ENCODE measurements around the gene C8G.

The C8G gene

DNA sequence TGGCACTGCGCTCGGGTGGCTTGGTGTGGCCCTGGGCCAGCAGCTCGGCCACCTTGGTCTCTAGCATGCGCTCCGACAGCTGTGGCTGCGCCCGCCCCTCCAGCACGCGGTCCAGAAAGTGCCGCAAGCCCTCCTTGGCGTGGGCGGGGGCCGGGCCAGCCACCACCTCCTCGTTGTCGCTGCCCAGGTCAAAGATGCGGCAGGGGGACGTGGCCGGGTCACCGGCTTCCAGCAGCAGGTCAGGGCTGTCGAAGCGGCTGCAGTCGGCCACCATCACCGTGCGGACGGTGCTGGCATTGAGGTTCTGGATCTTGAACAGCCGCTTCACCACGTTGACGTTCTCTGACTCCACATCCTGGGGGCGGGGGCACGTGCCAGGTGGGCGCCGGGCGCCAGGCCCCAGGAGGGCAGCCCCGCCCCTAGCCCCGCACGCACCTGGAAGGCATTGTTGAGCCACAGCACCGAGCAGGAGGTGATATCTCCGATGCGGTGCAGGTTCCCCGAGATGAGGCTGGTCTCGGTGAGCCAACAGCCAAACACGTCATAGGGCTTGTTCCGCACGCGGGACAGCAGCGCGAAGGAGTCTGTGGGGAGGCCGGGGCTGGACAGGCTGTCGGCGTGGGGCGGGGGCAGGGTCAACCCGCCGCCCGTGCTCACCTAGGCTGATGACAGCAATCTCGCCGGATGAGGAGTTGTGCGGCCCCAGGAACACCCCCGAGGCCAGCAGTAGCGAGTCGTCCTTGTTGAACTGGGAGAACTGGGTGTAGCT, 2.7 kb upstream of the C8G start:
- no peak for DNase-seq

DNA sequence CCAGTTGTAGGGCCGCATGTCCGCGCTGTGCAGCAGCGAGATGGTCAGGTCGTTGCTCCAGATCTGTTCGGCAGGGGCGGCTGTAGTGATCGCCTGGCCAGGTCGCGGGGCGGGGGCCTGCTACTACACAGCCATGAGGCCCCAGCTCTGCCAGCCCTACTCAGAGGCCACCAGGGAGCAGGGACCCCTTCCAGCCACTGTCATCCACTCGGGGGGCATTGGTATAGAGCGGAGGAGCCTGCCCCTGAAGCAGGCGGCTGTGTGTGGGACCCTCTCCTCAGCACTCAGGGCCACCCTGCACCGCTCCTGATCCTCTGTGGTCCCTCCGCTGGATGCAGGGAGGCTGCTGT, 2.2 kb upstream of the C8G start:
- no peak for DNase-seq

DNA sequence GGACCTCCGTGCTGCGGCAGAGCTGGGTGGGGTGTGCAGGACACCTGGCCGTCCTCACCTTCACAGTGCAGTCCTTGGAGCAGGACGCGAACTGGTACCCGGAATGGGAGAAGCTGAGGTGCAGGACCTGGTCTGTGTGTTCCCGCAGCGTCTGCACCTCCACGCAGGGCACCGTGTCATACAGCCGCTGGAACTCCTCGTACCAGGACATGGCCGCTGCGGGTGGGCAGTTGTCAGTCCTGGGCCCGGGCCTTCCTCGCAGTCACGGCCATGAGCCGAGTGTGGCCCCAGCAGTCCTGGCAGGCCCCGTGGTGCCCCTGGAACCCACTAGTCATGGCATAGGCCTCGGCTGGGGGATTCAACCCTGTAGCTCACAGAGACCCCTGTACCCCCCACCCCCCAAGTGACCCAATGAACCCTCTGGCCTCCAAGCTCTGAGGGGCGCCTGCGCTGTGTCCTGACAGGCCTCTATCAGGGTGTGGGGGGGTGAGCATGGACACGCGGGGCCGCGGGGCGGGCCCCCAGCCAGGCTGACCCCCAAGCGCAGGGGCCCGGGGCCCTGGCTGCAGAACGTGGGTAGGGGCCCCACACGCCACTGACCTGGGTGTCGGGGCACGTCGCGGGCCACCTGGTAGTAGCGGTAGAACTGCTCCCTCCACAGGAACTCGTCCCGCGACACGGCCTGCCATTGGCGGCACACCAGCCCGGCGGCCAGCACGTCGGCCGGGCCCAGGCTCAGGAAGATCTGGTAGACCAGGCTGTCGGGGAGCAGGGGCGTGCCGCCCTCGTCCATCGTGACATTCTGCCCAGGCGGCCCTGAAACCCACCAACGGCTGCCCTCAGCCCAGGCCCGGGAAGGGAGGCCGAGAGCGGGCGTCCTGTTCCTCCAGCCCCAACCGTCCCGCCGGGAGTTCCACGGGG, 1.5 kb upstream of the C8G start:
- peak; percentile 20 for DNase-seq

DNA sequence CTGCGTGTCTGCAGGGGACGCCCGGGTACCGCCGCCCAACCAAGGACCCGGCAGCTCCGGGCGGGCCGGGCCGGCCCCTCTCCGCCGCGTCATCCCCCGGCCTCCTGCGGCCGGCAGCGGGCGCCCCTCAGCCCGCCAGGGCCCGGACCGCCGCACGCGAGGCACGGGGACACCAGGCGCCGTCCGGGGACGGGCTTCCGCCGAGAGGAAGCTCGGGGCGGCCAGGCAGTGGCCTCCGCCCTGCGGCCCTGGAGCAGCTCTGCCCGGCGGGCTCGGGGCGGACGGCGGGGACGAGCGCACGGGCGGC, 878 bp upstream of the C8G start:
- DNase-seq = no peak

DNA sequence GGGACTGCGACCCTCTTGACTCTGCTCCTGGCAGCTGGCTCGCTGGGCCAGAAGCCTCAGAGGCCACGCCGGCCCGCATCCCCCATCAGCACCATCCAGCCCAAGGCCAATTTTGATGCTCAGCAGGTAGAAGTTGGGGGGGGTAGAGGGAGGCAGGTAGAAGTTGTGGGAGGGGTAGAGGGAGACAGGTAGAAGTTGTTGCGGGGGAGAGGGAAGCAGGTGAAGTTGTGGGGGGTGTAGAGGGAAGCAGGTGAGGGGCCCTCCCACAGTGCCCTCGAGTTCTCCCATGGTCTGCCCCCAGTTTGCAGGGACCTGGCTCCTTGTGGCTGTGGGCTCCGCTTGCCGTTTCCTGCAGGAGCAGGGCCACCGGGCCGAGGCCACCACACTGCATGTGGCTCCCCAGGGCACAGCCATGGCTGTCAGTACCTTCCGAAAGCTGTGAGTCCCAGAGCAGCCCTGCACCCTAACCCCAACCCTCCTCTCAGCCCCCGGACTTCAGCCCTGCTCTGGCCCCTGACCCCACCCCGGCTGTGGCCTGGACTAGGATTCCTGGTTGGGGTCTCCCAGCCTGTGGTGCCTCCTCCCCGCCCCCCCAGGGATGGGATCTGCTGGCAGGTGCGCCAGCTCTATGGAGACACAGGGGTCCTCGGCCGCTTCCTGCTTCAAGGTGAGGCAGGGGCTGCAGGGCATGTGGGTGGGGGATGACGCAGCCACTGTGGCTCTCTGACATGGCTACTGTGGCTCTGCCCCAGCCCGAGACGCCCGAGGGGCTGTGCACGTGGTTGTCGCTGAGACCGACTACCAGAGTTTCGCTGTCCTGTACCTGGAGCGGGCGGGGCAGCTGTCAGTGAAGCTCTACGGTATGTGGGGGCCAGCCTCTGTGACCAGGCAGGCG, 537 bp downstream of the C8G start:
- no peak for DNase-seq

DNA sequence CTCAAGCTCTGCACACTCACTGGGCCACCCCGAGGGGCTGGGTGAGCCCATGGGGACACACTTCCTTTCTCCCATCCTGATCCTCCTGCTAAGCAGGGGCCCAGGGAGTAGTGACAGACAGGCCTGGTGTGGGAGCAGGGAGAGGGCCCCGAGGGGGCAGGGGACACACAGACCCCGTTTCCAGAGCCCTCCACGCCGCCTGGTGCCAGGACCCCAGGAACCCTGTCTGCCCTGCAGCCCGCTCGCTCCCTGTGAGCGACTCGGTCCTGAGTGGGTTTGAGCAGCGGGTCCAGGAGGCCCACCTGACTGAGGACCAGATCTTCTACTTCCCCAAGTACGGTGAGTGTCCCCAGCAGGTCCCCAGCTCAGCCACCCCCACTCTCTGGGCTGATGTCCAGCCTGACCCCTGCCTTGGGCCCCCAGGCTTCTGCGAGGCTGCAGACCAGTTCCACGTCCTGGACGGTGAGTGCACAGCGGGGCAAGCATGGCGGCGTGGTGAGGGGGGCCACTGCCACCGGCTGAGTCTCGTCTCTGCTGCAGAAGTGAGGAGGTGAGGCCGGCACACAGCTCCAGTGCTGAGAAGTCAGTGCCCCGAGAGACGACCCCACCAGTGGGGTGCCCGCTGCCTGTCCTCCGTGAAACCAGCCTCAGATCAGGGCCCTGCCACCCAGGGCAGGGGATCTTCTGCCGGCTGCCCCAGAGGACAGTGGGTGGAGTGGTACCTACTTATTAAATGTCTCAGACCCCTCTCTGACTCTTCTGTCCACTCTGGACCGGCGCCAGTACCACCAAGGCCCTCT, 1.4 kb downstream of the C8G start:
- no peak for DNase-seq

DNA sequence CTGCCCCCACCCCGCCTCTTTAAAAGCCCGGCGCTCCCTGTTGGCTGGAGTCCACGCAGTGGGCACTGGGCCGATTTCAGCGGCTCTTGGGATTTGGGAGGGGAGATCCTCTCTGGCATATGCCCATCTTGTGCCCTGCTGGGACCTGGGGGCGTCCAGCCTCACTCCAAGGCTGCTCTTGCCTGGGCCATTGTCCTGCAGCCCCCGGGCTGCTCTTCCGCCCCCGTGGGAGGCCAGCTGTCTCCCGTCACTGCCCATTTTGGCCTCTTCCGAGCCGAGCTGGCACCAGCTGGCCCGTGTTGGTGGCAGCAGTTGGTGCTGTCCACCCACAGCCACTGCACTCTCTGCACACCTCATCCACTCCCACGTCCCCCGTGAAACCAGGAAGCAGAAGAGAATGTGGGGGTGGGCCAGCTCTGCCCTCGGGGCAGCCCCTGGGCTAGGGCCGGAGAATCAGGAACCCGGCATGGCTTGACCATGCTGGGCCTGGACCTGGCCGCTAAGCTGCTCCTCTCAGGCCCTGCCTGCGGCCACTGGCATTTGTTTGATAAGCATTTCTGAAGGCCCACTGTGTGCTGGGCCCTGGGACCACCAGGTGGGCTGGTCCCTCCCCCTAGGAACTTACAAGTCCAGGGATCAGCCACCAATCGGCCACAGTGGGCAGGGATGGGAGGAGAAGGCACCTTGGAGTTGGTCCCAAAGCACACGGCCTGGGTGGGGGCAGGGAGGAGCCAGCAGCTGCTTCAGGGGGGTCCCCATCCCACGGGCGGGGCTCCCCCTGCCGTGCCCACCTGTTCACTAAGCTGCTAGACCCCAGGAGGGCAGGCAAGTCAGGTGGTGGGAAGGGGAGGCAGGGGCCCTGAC, 2.2 kb downstream of the C8G start:
- DNase-seq = no peak

DNA sequence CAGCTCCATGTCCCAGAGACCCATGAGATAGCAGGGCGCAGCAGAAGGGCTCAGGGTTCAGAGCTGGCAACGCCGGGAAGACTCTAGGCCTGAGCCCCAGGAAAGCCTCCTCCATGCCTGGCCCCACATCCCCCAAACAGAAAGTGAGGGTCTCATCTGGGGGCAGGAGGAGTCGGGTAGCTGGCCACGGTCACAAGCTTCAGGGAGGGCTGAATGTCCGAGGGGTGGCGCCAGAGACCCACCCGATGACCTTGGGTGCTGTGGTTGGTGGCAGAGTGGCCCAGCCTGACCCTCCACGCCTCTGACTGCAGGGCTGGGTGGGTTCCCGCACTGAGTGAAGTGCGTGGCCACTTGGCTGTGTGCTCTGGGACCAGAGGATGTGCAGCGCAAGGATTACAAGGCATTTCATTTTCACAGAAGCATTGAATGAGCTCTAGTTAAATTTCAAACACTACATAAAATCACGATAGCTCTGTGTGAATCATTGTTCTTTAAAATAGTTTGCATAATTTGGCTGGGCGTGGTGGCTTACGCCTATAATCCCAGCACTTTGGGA, 3.0 kb downstream of the C8G start:
- no peak for DNase-seq

DNA sequence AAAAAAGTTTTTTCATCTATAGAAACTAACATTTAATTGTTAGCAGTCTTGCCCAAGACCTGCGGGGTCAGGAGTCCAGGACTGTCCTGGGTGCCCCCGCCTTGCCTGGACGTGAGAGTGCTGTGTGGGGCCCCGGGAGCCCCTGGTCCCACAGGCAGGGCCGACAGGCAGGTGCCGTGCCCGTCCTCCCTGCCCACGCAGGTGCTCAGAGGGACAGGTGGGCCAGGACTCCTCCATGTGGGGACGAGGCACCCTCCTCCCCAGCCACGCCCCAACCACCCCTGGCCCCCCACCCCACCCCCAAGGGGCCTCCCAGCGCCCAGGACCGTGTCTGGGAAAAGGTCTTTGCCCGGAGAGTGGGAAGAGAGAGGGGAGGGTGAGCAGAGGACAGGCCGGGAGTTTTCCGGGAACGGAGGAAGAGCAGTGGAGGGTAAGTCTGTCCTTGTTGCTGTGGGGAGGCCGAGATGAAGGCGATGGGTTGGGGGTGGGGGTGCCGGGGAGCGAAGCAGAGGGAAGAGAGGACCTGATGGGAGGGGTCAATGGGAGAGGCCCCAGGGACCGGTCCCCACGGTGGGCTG, 4.3 kb downstream of the C8G start:
- no peak for DNase-seq

DNA sequence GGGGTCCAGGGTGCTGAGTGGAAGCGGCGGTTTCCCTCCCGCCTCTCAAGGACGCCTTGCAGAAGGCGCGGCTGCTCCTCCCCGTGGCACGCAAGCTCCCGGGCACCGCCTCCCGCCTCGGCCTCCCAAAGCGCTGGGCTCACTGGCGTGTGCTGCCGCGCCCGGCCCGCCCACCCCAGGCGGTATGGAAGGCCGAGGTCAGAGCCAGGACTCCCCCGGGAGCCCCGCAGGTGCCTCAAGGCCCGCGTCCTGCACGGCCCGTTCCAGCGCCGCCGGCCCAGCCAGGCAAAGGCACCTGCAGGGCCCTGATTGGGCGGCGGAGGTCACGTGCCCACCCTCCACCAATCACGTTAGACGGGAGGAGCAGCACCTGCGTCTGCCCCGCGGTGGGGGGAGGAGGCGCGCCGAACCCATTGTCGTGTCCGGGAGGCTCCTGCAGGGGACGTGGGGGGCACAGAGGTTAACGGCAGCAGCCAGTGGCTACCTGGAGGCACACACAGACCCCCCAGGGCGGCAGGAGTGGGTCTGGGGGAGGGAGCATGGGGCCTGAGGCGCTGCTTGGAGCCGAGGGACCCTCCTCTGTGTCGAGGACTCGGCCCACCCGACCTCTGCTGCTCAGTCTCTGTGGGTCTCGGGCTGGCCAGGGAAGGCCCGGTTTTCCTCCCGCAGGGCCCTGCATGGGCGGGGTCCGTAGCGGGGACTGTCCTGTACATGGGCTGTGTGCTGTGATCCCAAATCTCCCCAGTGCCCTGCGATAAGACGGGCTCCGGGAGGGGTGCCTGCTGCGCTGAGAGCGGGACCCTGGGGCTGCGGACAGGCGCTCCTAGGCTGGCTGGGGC, 5.0 kb downstream of the C8G start:
- peak; percentile 94 for DNase-seq

DNA sequence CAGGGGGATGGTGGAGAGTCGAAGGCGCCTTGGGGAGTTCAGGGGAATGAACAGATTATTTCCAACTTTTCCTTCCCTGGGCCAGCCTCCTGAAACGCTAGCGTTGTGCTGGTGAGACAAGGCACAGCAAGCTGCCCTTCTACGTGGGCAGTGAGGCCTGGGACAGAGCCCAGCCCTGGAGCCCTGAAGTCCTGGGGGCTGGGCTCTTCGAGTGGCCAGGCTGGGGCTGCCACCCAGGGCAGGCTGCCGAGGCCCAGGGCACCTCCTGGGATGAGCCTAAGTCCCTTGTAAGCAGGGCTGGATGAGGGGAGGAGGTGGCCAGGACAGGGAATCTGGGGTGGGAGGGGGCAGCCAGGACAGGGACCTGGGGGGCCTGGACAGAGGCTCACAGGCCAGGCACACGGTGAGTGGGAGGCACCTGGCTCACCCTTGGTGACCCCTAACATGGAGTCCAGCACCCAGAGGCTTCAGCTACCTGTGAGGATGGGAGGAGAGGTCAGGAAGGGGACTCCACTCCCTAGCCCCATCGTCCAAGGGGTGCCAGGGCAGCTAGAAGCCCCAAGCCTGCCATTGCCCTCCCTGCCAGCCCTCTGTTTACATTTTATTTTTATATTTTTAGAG, 5.7 kb downstream of the C8G start:
- no peak for DNase-seq

DNA sequence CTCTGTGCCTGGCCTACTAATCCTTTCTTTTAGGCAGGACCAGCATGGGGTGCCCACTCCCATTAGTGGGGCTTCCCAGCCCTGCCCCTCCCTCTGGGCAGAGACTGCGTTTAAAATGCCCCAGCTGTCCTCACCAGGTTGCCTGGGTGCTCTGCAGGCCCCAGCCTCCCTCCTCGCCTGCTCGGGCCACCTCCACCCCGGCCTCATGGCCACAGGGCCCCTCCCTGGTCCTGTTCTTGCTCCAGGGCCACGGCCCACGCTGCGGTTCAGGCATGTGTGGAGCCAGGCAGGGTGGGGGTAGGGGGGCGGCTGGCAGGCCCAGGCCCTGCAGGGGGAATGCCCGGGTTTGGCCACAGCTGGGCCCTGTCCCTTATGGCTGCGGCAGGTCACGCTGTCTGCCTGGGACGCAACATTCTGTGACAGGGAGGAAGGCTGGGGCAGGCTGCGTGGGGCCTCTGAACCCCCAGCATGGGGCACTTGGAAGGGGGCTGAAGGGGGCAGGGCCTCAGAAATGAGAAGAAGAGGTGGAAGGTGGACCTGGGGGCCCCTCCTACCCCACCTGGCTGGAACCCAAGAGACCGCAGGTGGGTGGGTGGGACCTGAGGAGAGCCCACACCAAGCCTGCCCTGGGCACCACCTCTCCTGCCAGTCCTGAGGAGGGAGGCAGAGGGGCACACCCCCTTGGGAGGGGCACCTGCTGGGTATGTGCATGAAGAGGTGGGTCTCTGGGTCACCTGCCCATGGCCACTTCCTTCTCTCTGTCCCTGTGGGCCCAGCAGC, 6.7 kb downstream of the C8G start, which contains the start of gene LCN12:
Gene LCN12 (plus strand): TSS at position 733 of the 780 bp plus-strand sequence. CDS start 55 bp downstream, outside the sequence.
- no peak for DNase-seq

DNA sequence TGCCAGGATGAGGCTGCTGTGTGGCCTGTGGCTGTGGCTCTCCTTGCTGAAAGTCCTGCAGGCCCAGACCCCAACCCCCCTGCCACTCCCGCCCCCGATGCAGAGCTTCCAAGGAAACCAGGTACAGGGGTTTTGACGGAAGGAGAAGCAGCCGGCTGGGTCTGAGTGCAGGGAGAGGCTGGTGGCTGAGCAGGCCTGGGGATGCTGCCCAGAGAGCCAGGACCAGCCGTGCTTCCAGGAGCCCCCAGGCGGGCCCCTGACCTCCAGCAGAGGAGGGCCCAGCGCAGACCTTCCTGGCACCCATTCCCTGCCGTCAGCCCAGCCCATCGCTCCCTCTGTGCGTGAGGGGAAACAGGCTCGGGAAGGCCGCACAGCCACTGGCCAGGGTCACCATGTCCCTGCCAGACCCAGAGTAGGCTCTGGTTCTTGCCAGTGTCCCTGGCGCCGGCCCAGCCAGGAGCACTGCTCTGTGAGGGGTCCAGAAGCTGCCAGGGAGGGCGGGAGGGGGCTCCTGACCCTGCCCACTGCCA, 7.3 kb downstream of the C8G start:
- no peak for DNase-seq

DNA sequence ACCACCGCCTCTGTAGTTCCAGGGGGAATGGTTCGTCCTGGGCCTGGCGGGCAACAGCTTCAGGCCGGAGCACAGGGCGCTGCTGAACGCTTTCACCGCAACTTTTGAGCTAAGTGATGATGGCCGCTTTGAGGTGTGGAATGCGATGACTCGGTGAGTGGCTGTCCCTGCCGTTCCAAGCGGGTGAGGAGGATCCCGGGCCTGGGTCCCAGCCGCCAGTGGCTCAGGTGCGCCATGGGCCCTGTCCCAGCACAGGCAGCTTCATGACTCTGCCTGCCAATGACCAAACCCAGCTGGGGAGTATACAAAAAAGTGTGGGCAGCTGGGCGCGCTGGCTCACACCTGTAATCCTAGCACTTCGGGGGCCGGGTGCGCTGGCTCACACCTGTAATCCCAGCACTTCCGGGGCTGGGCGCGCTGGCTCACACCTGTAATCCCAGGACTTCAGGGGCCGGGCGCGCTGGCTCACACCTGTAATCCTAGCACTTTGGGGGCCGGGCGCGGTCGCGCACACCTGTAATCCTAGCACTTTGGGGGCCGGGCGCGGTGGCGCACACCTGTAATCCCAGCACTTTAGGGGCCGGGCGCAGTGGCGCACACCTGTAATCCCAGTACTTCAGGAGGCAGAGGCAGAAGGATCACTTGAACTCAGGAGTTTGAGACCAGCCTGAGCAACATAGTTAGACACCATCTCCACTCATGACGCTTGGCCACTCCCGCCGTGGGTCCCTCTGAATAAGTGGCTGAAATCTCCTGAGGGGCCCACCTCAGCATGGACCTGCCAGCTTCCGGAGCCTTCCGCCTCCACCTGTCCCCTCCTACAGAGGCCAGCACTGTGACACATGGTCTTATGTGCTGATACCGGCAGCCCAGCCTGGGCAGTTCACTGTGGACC, 8.1 kb downstream of the C8G start:
- DNase-seq = no peak

DNA sequence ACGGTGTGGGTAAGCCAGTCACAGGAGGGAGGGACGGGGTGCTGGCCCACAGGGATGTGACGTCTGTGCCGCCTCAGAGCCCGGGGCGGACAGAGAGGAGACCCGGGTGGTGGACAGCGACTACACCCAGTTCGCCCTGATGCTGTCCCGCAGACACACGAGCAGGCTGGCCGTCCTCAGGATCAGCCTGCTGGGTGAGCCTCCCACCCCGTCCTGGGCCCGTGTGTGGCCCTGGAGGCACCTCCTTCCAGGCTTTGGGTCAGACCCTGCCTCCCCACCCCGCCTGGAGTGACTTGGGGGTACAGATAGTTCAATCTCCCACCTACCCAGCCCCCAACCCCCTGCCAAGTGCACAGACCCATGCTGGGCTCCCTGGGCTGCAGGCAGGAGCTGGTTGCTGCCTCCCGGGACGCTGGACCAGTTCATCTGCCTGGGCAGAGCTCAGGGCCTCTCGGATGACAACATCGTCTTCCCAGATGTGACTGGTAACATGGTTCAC, 8.8 kb downstream of the C8G start:
- no peak for DNase-seq

DNA sequence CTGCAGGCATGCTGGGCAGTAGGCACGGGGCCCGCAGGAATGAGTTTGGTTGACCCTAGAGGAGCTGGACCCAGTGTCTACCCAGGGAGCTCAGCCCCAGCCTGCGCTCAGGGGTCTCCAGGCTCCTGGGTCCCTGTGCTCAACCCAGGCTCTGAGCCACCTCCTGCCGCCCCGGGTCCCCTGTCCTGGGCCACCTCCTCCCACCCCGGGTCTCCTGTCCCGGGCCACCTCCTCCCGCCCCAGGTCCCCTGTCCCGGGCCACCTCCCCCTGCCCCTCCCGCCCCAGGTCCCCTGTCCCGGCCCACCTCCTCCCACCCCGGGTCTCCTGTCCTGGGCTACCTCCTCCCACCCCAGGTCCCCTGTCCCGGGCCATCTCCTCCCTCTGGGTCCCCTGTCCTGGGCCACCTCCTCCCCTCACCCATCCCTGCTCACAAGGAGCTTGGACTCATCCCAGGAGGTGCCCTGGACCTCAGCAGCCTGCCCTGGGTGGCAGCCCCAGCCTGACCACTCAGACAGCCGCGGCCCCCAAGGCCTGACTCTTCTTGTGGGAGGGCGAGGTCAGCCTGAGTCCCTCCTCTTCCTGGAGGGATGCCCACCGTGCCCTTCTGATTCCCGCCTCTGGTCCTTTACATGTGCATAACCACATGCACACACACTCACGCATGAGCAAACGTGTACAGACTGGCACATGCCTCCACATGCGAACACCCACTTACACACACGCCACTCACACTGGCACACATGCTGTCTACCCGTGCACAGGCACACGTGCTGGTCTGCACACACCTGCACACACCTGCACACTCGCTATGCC, 9.4 kb downstream of the C8G start:
- DNase-seq = no peak
